ENCODE measurements around the gene GSDMA.

DNA sequence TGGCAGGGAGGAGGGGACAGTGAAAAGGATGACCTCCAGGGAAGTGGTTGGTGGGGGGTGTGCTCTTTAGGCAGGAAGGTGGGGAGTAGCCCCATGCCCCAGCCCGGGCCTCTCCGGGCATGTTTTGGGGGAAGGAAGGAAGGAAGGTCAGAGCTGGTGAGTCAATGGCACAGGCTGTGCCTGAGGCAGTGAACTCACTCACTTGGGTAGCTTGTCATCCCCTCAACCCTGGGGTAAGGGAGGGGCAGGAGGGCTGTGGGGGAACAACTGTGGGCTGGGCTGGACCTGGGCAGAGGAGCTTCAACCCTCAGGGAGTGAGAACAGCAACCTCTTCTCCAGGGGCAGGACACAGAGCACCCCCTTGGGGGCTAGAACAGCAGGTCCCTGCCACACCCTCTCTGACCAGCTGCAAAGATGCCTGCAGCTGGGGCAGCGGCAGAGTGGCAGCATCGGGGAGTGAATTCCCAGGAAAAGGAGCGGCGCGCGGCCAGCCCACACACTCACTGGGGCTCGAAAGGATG, 58.7 kb downstream of the GSDMA start:
- TF ChIP-seq, protein P1, sequence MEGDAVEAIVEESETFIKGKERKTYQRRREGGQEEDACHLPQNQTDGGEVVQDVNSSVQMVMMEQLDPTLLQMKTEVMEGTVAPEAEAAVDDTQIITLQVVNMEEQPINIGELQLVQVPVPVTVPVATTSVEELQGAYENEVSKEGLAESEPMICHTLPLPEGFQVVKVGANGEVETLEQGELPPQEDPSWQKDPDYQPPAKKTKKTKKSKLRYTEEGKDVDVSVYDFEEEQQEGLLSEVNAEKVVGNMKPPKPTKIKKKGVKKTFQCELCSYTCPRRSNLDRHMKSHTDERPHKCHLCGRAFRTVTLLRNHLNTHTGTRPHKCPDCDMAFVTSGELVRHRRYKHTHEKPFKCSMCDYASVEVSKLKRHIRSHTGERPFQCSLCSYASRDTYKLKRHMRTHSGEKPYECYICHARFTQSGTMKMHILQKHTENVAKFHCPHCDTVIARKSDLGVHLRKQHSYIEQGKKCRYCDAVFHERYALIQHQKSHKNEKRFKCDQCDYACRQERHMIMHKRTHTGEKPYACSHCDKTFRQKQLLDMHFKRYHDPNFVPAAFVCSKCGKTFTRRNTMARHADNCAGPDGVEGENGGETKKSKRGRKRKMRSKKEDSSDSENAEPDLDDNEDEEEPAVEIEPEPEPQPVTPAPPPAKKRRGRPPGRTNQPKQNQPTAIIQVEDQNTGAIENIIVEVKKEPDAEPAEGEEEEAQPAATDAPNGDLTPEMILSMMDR (IDR thresholded peaks at IDR 0.05; ENCODE audit: low read depth, low read length, missing input control): no peak
- no peak for TF ChIP-seq RAD21 (IDR thresholded peaks at IDR 0.05)
- no peak for TF ChIP-seq FOXA2 (IDR thresholded peaks at IDR 0.05)
